Epithelial cell of proximal tubule (primary cell): ENCODE results near the gene PASD1. TPM values are rescaled to one million over a fixed set of nuclear protein-coding genes. Genes with fewer than 3 reads are reported as not detected.

Experiments
- DNase-seq: peaks from one replicate; pipeline ENCODE4 v3.0.0-alpha.2; 2011; ENCODE audit warnings: low read depth
- H3K4me3 ChIP-seq: 2 replicates; pipeline ENCODE4 v1.5.1; 2011; ENCODE audit warnings: low read depth, mild to moderate bottlenecking, low read length
- CTCF ChIP-seq: conservative IDR thresholded peaks from 2 replicates; pipeline ENCODE4 v1.5.1; 2012; ENCODE audit warnings: low read depth, mild to moderate bottlenecking, low read length
- total RNA-seq: library from RNA; depleted of rRNA; stranded (reverse); fragments of >200 nt; gene quantifications from 2 replicates; pipeline ENCODE4 v1.2.3, GENCODE V29; 2015

The PASD1 gene
- total RNA-seq, 1 donor from 2014 or later = not detected

GRCh38 chrX:151633157-151633556, 69.7 kb downstream of the PASD1 start:
- H3K4me3 ChIP-seq = no peak overlapping the region
- no peak for DNase-seq
- no peak for TF ChIP-seq CTCF

GRCh38 chrX:151634937-151635336, 71.5 kb downstream of the PASD1 start:
- no peak for TF ChIP-seq CTCF
- DNase-seq = no peak
- no peak overlapping the region for H3K4me3 ChIP-seq

GRCh38 chrX:151641564-151641963, 78.1 kb downstream of the PASD1 start:
- no peak for DNase-seq
- no peak overlapping the region for H3K4me3 ChIP-seq
- no peak for TF ChIP-seq CTCF

- no peak for DNase-seq
- no peak overlapping the region for H3K4me3 ChIP-seq
These were observed 111.8 kb downstream of the PASD1 start for GRCh38 chrX:151675121-151675746.

GRCh38 chrX:151676196-151676595, 112.7 kb downstream of the PASD1 start:
- H3K4me3 ChIP-seq = no peak overlapping the region
- no peak for TF ChIP-seq CTCF
- no peak for DNase-seq

More at GRCh38 chrX:151675121-151675746, 111.8 kb downstream of the PASD1 start:
- TF ChIP-seq CTCF = no peak

- no peak for TF ChIP-seq CTCF
- no peak for DNase-seq
- H3K4me3 ChIP-seq = no peak overlapping the region
These were observed 116.4 kb downstream of the PASD1 start for GRCh38 chrX:151679798-151680402.

- TF ChIP-seq CTCF = peak; percentile 50
- no peak overlapping the region for H3K4me3 ChIP-seq
- DNase-seq = no peak
These were observed 117.3 kb downstream of the PASD1 start for GRCh38 chrX:151680805-151681204.
